Type B pancreatic cell (in vitro differentiated cells): ENCODE results near the gene RAB6A. TPM values are rescaled to one million over a fixed set of nuclear protein-coding genes. Genes with fewer than 3 reads are reported as not detected.

Source experiments
- DNase-seq: peaks from one replicate; pipeline ENCODE4 v3.0.0; 2021; ENCODE audit warnings: mixed read lengths; ENCODE audit not compliant: unreplicated experiment; ENCODE audit errors: extremely low spot score
- H3K27ac Mint-ChIP-seq: 2 replicates; pipeline ENCODE4 v1.8.0; 2021; ENCODE audit warnings: mild to moderate bottlenecking, mixed read lengths
- H3K27me3 Mint-ChIP-seq: 2 replicates; pipeline ENCODE4 v1.8.0; 2021; ENCODE audit warnings: mixed read lengths
- H3K36me3 Mint-ChIP-seq: 2 replicates; pipeline ENCODE4 v1.8.0; 2021; ENCODE audit warnings: mixed read lengths
- H3K4me1 Mint-ChIP-seq: one replicate; pipeline ENCODE4 v1.8.0; 2021; ENCODE audit warnings: mixed read lengths; ENCODE audit not compliant: unreplicated experiment
- H3K4me3 Mint-ChIP-seq: 2 replicates; pipeline ENCODE4 v1.8.0; 2021; ENCODE audit warnings: mild to moderate bottlenecking, mixed read lengths
- H3K9me3 Mint-ChIP-seq: 2 replicates; pipeline ENCODE4 v1.8.0; 2021; ENCODE audit warnings: mixed read lengths
- CTCF ChIP-seq: fragments of 200-600 bp; sonication (generic); conservative IDR thresholded peaks from 2 replicates; pipeline ENCODE4 v1.5.0; 2021; ENCODE audit warnings: antibody characterized with exemption, mild to moderate bottlenecking
- long read RNA-seq: library from polyadenylated mRNA; unstranded; transcript quantifications from one replicate; pipeline ENCODE4 v2.0.0, GENCODE V29; 2020
- total RNA-seq: library from RNA; stranded (reverse); gene quantifications from 2 replicates; pipeline ENCODE4 v1.2.1, GENCODE V29; 2021; ENCODE audit warnings: low replicate concordance

The RAB6A gene
- total RNA-seq, result 86.7 and 123 TPM in 2 replicates
- long read RNA-seq, transcript RAB6A-201 (8 exons, 3,389 nt), result minor isoform, 26 of 130 reads
- long read RNA-seq, transcript RAB6A-202 (8 exons, 3,085 nt), result major isoform, 40 of 130 reads
- long read RNA-seq, partial matches to known transcripts, result 6 of 130 reads
- long read RNA-seq, other reads (novel, unspliced or antisense), result 57 of 130 reads

- H3K4me3 Mint-ChIP-seq, result peak within 1 kb of the TSS; percentile 96
- H3K36me3 Mint-ChIP-seq, result no peaks in the 10 kb centered on the region
- peaks cover 4% of the 10 kb centered on the region for H3K27me3 Mint-ChIP-seq
- H3K27ac Mint-ChIP-seq, result peak within 1 kb of the TSS; percentile 96
- peaks cover 3% of the 10 kb centered on the region for H3K9me3 Mint-ChIP-seq
- peak; percentile 99 for DNase-seq
- peak; percentile 59 for TF ChIP-seq CTCF
- H3K4me1 Mint-ChIP-seq, result peaks cover 34% of the 10 kb centered on the region
Measured at GRCh38 chr11:73760679-73761402, at the start of gene RAB6A. RAB6A (minus strand) TSS chr11:73761074; CDS start chr11:73760635, 439 bp downstream.

GRCh38 chr11:73810637-73811036 lies 49.8 kb upstream of the RAB6A start:
- H3K4me3 Mint-ChIP-seq, result no peak overlapping the region
- no peak for DNase-seq
- H3K4me1 Mint-ChIP-seq, result no peaks in the 10 kb centered on the region
- H3K36me3 Mint-ChIP-seq, result peaks cover 19% of the 10 kb centered on the region
- H3K27ac Mint-ChIP-seq, result no peak overlapping the region
- H3K27me3 Mint-ChIP-seq, result no peaks in the 10 kb centered on the region
- TF ChIP-seq CTCF, result no peak
- no peaks in the 10 kb centered on the region for H3K9me3 Mint-ChIP-seq

- DNase-seq, result no peak
- Mint-ChIP-seq H3K27ac (no peak overlapping the region), H3K36me3 (peaks cover 19% of the 10 kb centered on the region), H3K4me1 (no peaks in the 10 kb centered on the region), H3K27me3 (no peaks in the 10 kb centered on the region), H3K4me3 (no peak overlapping the region), H3K9me3 (no peaks in the 10 kb centered on the region)
- TF ChIP-seq CTCF, result no peak
Measured at GRCh38 chr11:73808052-73808451, 47.2 kb upstream of the RAB6A start.

GRCh38 chr11:73804712-73805111 lies 43.8 kb upstream of the RAB6A start:
- Mint-ChIP-seq H3K27ac (no peak overlapping the region), H3K4me3 (no peak overlapping the region), H3K4me1 (no peaks in the 10 kb centered on the region), H3K27me3 (no peaks in the 10 kb centered on the region), H3K36me3 (peaks cover 21% of the 10 kb centered on the region), H3K9me3 (no peaks in the 10 kb centered on the region)
- no peak for TF ChIP-seq CTCF
- no peak for DNase-seq

- no peaks in the 10 kb centered on the region for H3K4me1 Mint-ChIP-seq
- no peak for DNase-seq
- no peaks in the 10 kb centered on the region for H3K9me3 Mint-ChIP-seq
- no peaks in the 10 kb centered on the region for H3K27me3 Mint-ChIP-seq
- no peak for TF ChIP-seq CTCF
- H3K4me3 Mint-ChIP-seq, result no peak overlapping the region
- no peak overlapping the region for H3K27ac Mint-ChIP-seq
- H3K36me3 Mint-ChIP-seq, result peaks cover 7% of the 10 kb centered on the region
Measured at GRCh38 chr11:73801136-73801535, 40.3 kb upstream of the RAB6A start.
